Glutamatergic neuron (in vitro differentiated cells): Measurements from ENCODE around the gene HOXD9. TPM values are rescaled to one million over a fixed set of nuclear protein-coding genes. Genes with fewer than 3 reads are reported as not detected.

Experiments used
- DNase-seq: peaks from one replicate; pipeline ENCODE4 v3.0.0; 2022
- H3K27ac Mint-ChIP-seq: one replicate; pipeline ENCODE4 v1.8.0; 2020; ENCODE audit warnings: mild to moderate bottlenecking, mixed read lengths, inconsistent platforms; ENCODE audit not compliant: unreplicated experiment
- H3K27me3 Mint-ChIP-seq: one replicate; pipeline ENCODE4 v1.8.0; 2020; ENCODE audit warnings: mild to moderate bottlenecking, moderate library complexity, mixed read lengths, inconsistent platforms; ENCODE audit not compliant: unreplicated experiment
- H3K36me3 Mint-ChIP-seq: one replicate; pipeline ENCODE4 v1.8.0; 2020; ENCODE audit warnings: mild to moderate bottlenecking, mixed read lengths, inconsistent platforms; ENCODE audit not compliant: unreplicated experiment
- H3K4me1 Mint-ChIP-seq: one replicate; pipeline ENCODE4 v1.8.0; 2020; ENCODE audit warnings: mild to moderate bottlenecking, low read depth, mixed read lengths, inconsistent platforms; ENCODE audit not compliant: unreplicated experiment
- H3K4me3 Mint-ChIP-seq: one replicate; pipeline ENCODE4 v1.8.0; 2020; ENCODE audit warnings: mild to moderate bottlenecking, mixed read lengths, inconsistent platforms; ENCODE audit not compliant: unreplicated experiment
- H3K9me3 Mint-ChIP-seq: one replicate; pipeline ENCODE4 v1.8.0; 2020; ENCODE audit warnings: mild to moderate bottlenecking, moderate library complexity, mixed read lengths, inconsistent platforms; ENCODE audit not compliant: unreplicated experiment
- microRNA-seq: library from miRNA; unstranded; fragments of <30 nt; microRNA quantifications from one replicate; pipeline ENCODE4, GENCODE V29; 2020; ENCODE audit not compliant: unreplicated experiment
- total RNA-seq: library from RNA; stranded (reverse); fragmentation: NEBNext Ultra II Directional; extraction: Animal tissue kit (Norgen Biotek cat#: 25700); gene quantifications from one replicate; pipeline ENCODE4 v1.2.1, GENCODE V29; 2021; ENCODE audit not compliant: unreplicated experiment
- TF ChIP-seq, protein P1 (sequence below): fragments of 200-600 bp; sonication (generic); IDR thresholded peaks from one replicate; pipeline ENCODE4 v1.5.0; 2021; ENCODE audit not compliant: partially characterized antibody, unreplicated experiment

Gene HOXD9
- total RNA-seq, 1 donor from 2014 or later = 0.44 TPM

DNA sequence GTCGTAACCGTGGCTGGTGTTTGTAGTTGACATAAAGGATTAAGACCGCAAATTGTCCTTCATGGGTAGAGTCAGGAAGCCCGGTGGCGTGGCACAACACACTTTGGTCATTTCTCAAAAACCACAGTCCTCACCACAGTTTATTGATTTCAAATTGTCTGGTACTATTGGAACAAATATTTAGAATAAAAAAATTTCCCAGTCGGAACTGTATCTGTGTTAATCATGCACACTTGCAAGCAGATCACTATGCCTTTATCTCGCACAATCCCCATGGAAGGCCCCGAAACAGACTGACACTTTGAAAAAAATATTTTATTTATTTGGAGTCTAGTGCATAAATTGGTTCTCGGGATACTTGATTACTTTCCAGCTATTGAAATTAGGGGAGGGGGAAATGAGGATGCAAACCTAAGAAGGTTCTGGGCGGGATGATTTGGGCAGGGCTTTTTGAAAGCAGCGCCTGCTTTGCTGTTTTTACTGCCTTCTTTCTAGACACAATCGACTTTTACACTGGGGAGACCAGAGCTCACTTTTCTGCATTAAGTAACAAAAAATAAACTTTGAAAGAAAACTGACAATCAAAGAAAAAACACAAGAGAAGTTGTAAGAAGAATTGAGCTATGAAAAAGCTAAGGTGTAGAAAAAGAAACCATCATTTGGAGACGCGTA, 50.5 kb downstream of the HOXD9 start:
- Mint-ChIP-seq H3K36me3 (peaks cover 12% of the 10 kb centered on the region), H3K27ac (no peak overlapping the region), H3K4me1 (peaks cover 17% of the 10 kb centered on the region), H3K9me3 (peaks cover 7% of the 10 kb centered on the region), H3K27me3 (peaks cover 37% of the 10 kb centered on the region), H3K4me3 (peak overlapping the region; percentile 56)
- TF ChIP-seq, protein P1, sequence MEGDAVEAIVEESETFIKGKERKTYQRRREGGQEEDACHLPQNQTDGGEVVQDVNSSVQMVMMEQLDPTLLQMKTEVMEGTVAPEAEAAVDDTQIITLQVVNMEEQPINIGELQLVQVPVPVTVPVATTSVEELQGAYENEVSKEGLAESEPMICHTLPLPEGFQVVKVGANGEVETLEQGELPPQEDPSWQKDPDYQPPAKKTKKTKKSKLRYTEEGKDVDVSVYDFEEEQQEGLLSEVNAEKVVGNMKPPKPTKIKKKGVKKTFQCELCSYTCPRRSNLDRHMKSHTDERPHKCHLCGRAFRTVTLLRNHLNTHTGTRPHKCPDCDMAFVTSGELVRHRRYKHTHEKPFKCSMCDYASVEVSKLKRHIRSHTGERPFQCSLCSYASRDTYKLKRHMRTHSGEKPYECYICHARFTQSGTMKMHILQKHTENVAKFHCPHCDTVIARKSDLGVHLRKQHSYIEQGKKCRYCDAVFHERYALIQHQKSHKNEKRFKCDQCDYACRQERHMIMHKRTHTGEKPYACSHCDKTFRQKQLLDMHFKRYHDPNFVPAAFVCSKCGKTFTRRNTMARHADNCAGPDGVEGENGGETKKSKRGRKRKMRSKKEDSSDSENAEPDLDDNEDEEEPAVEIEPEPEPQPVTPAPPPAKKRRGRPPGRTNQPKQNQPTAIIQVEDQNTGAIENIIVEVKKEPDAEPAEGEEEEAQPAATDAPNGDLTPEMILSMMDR = no peak
- no peak for DNase-seq

DNA sequence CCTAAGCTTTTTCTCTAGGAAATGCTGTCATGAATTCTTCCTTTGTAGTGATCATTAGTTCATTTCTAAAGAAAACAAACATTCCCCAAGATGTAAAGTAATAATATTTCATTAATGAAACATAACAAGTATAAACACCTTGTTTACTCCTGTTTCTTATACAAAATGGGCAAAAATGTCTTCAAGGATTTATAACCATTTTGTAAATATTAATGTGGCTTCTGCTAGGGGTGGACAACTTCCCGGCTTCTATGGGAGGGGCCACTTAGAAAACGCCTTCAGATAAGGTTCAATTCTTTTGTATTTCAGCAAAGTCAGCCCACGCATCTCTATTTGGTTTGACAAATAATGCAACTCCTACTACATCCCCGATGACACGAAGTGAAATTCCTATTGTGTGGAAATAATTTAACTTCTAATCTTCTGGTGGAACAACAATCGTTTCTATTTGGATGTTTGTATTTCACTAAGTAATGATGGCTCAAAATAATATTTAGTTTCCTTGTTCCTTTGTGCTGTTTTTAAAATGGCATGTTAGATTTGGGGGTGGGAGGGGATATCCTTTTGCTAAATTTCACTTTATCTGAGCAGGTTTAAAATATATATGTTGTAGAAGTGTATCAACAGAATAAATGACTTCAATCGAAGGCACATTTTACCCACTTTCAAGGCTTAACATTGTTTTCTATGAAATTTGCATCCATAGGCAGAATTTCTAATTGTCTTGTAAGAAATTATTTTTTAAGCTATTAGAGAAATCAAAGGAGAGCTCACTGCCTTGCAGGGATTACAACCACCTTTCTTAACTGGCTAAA, 51.3 kb downstream of the HOXD9 start:
- Mint-ChIP-seq H3K27me3 (peaks cover 40% of the 10 kb centered on the region), H3K4me1 (peaks cover 17% of the 10 kb centered on the region), H3K9me3 (peaks cover 7% of the 10 kb centered on the region), H3K4me3 (peak overlapping the region; percentile 83), H3K36me3 (peaks cover 12% of the 10 kb centered on the region), H3K27ac (no peak overlapping the region)
- TF ChIP-seq, protein P1 = no peak
- DNase-seq = no peak

DNA sequence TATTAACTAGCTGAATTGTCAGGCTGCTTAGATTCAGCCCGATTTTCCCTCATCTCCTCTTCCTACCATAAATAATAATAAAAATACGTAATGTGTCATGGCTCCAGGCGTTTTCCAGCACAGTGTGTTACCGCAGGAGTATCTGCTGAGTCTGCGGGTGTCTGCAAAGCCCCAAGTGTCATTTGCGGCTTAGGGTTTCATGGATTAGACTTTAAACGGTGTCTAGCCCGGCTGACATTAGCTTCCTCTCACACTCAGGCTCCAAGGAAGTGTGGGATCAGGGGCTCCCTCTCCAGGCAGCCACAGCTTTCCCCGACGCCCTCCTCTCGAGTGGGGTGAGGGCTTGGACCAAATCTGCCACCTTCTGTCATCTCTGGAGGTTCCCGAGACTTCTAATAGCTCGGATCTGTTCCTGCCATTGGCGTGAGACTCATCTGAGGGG, 51.9 kb downstream of the HOXD9 start:
- peaks cover 17% of the 10 kb centered on the region for H3K4me1 Mint-ChIP-seq
- TF ChIP-seq, protein P1 = no peak
- H3K27me3 Mint-ChIP-seq = peaks cover 42% of the 10 kb centered on the region
- peaks cover 12% of the 10 kb centered on the region for H3K36me3 Mint-ChIP-seq
- no peak for DNase-seq
- no peak overlapping the region for H3K27ac Mint-ChIP-seq
- H3K4me3 Mint-ChIP-seq = peak overlapping the region; percentile 83
- peaks cover 10% of the 10 kb centered on the region for H3K9me3 Mint-ChIP-seq

Small RNA genes lying within 50 kb of the gene (microRNA-seq; reads per million reads assigned to microRNA genes)
- 25.5 reads per million, percentile 61 among the genes with 10 or more reads in this experiment for gene MIR10B

Other genes with a start within 250 kb of the HOXD9 start
- gene LNPK, start 120.5 kb upstream of the HOXD9 start, total RNA-seq = 78.2 TPM
- gene EVX2, start 38.8 kb upstream of the HOXD9 start, total RNA-seq = 0.76 TPM
- 0.17 TPM for gene HOXD13, start 30.0 kb upstream of the HOXD9 start, total RNA-seq
- gene HOXD12, start 22.9 kb upstream of the HOXD9 start, total RNA-seq = not detected
- not detected for gene HOXD11, start 15.4 kb upstream of the HOXD9 start, total RNA-seq
- not detected for gene HOXD10, start 5.9 kb upstream of the HOXD9 start, total RNA-seq
- gene HOXD8, start 7.0 kb downstream of the HOXD9 start, total RNA-seq = 0.27 TPM
- not detected for gene HOXD4, start 28.8 kb downstream of the HOXD9 start, total RNA-seq
- gene HOXD3, start 34.6 kb downstream of the HOXD9 start, total RNA-seq = not detected
- not detected for gene HOXD1, start 65.9 kb downstream of the HOXD9 start, total RNA-seq
- 35.7 TPM for gene MTX2, start 146.7 kb downstream of the HOXD9 start, total RNA-seq